GM12873 (cell line): ENCODE data around the gene KPNA6.

Source experiments
- TF ChIP-seq, protein P1 (sequence below): IDR thresholded peaks from 2 replicates; pipeline ENCODE4 v1.5.1; 2012; ENCODE audit warnings: low read depth, mild to moderate bottlenecking, moderate library complexity, low read length, control low read depth; ENCODE audit not compliant: insufficient read depth; ENCODE audit errors: missing control alignments

KPNA6 gene

DNA sequence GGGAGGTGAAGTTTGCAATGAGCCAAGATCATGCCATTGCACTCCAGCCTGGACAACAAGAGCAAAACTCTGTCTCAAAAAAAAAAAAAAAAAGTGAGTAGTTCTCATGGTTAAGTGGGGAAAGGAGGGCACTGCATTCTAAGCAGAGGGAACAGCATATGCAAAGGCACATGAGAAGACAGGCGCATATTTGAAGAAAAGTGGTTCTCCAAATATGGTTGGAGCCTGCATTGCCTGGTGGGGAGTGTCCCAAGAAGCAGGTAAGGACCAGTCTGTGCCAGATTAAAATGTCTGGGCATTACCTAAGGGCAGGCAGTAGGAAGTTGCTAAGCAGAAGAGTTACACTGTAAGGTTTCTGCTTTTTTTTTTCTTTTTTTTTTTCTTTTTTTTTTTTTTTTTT lies 2.5 kb upstream of the KPNA6 start:
- TF ChIP-seq, protein P1, sequence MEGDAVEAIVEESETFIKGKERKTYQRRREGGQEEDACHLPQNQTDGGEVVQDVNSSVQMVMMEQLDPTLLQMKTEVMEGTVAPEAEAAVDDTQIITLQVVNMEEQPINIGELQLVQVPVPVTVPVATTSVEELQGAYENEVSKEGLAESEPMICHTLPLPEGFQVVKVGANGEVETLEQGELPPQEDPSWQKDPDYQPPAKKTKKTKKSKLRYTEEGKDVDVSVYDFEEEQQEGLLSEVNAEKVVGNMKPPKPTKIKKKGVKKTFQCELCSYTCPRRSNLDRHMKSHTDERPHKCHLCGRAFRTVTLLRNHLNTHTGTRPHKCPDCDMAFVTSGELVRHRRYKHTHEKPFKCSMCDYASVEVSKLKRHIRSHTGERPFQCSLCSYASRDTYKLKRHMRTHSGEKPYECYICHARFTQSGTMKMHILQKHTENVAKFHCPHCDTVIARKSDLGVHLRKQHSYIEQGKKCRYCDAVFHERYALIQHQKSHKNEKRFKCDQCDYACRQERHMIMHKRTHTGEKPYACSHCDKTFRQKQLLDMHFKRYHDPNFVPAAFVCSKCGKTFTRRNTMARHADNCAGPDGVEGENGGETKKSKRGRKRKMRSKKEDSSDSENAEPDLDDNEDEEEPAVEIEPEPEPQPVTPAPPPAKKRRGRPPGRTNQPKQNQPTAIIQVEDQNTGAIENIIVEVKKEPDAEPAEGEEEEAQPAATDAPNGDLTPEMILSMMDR = no peak

DNA sequence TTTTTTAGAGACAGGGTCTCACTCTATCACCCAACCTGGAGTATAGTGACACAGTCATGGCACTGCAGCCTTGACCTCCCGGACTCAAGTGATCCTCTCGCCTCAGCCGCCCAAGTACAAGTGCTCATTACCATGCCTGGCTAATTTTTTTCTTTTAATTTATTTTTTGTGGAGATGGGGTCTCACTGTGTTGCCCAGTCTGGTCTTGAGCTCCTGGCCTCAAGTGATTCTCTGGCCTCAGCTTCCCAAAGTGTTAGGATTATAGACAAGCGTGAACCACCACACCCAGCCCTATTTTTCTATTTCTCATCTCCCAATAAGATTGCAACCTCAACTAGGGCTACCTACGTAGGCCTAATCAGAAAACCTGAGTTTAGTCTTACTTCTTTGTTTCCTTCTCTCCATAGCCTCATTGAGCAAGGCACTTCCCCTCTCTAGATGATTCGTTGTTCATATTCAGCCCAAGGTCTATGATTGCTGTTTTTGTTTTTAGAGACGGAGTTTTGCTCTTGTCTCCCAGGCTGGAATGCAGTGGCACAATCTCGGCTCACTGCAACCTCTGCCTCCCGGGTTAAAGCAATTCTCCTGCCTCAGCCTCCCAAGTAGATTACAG lies 1.1 kb upstream of the KPNA6 start:
- TF ChIP-seq, protein P1 = no peak

DNA sequence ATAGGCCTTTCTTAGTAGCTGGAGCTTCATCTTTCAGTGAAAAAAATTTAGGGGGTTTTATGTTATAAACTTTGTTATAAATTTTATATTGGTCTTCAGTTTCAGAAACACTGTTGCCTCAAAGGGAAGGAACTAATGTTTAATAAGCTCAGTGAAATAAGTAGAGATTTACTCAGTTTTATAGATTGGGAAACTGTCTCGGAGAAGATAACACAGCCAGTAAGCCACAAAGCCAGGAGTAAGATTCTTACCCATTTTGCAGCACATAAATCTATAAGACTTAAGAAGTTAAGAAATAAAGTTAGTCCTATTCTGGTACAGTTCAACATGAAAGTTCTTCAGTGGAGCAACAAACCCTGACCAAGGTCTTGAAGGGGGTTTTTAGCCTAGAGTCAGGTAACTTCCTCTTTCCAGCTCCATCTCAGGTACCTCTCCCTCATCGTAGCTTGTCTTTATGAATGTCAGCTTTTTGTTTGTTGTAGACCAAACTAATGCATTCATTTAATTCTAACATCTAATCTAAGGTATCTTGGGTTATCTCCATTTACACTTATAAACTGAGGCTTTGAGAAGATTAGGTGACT lies 3.3 kb downstream of the KPNA6 start:
- TF ChIP-seq, protein P1 = no peak

DNA sequence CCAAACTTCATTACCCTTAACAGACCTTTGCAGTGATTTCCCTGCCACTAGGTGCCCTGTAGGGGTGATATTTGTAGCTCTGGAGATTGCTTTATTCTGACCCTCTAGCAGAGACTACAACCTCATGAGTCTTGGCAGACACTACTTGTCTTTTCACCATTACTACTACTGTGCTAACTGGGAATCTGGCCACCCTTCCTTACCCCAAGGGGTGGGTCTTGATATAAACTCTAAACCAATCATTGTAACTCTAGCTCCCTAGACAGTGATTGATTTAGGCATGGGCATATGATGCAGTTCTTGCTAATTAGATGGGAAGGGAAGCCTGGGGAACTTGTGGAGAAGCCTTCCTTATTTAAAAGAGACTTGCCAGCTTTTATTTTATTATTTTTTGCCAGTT lies 3.9 kb downstream of the KPNA6 start:
- TF ChIP-seq, protein P1 = no peak

DNA sequence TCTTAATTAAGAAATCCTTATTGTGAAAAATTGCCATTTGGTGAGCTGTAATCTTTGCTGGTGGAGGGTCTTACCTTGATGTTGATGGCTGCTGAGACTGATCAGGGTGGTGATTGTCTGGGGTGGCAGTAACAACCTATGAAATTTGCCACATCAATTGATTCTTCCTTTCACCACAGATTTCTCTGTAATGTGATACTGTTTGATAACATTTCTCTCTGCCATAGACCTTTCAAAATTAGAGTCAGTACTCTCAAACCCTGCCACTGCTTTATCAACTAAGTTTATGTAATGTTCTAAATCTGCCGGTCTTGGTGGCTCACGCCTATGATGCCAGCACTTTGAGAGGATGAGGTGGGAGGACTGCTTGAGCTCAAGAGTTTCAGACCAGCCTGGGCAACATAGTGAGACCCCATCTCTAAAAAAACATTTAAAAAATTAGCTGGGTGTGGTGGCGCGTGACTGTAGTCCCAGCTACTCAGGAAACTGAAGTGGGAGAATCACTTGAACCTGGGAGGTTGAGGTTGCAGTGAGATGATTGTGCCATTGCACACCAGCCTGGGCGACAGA lies 5.0 kb downstream of the KPNA6 start:
- TF ChIP-seq, protein P1 = no peak

DNA sequence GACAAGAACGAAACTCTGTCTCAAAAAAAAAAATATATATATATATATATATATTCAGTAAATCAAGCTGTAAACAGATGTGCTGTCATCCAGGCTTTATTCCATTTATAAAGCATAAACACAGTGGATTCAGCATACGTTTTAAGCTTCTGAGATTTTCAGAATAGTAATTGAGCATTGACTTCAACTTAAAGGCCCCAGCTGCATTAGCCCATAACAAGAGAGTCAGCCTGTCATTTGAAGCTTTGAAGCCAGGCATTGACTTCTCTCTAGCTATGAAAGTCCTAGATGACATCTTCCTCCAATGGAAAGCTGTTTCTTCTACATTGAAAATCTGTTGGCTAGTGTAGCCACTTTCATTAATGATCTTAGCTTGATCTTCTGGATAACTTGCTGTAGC lies 6.6 kb downstream of the KPNA6 start:
- TF ChIP-seq, protein P1 = no peak

DNA sequence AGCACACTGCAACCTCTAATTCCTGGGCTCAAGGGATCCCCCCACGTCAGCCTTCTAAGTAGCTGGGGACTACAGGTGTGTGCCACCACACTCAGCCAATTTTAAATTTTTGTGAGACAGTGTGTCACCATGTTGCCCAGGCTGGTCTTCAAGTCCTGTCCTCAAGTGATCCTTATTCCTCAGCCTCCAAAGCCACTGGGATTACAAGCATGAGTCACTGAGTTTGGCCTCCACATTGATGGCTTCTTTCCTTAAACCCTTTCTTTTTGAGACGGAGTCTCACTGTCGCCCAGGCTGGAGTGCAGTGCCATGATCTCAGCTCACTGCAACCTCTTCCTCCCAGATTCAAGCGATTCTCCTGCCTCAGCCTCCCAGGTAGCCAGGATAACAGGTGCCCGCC lies 7.6 kb downstream of the KPNA6 start:
- TF ChIP-seq, protein P1 = no peak
